ENCODE results near the gene CEP76.

- no peak for TF ChIP-seq CTCF (IDR thresholded peaks at IDR 0.05; ENCODE audit: low read length)
- TF ChIP-seq EZH2 (optimal IDR thresholded peaks at IDR 0.05; ENCODE audit: low read depth, low read length): no peak
- TF ChIP-seq EZH2phosphoT487 (IDR thresholded peaks at IDR 0.05; ENCODE audit: low read length): no peak
Measured at GRCh38 chr18:12652861-12653401, 49.6 kb downstream of the CEP76 start.

Measured in MM.1S (cell line).